ENCODE data around the gene LENEP. TPM values are rescaled to one million over a fixed set of nuclear protein-coding genes. Genes with fewer than 3 reads are reported as not detected.

Gene LENEP
- total RNA-seq, 1 donor from 2014 or later = not detected

DNA sequence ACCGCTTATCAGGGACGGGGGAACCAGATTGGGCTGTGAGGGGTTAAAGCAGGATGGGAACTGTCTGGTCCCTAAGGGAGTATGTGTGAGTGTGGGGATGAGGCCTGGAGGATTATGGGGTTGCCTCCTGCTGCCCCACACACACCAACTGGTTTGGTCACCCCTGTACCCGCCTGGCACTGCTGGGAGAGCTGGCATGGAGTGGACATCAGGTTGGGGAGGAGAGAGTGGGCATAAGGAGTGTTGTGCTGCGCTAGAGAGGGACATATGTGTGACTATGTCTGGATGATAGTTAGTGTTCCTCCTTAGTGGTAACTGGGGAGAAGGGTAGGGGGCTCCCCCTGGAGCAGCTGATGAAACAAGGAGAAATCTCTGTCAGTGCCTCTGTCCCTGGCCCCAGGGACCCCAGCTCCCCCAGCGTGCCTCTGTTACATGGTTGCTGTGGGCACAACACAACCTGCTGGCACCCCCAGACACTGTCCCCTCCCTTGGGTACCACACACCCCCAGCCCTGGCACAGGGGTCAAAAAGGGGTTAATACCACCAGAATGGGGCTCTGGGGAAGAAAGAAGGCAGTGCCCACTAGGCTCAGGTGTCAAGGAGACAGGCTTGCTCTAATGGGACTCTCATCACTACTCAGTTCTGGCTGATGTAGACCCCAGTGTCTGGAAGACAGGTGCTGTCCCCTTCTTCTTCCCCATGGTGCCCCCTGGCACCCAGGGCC lies 11.1 kb downstream of the LENEP start:
- Histone ChIP-seq H3K27me3 (ENCODE audit: insufficient read depth, low read length) (no peaks in the 10 kb centered on the region), H3K79me2 (ENCODE audit: insufficient read depth, low read length) (peaks cover 48% of the 10 kb centered on the region), H3K27ac (ENCODE audit: low read depth, low read length) (no peak overlapping the region), H3K4me1 (ENCODE audit: insufficient read depth, low read length) (peaks cover 28% of the 10 kb centered on the region), H3K9me3 (ENCODE audit: insufficient read depth, low read depth, low read length) (no peaks in the 10 kb centered on the region), H3K9ac (ENCODE audit: low read length) (peak overlapping the region; percentile 86), H2AFZ (ENCODE audit: low read depth, low read length) (peak overlapping the region; percentile 67), H3K4me2 (ENCODE audit: low read length) (peak overlapping the region; percentile 93), H3K4me3 (ENCODE audit: insufficient read depth, low read depth, low read length) (peak overlapping the region; percentile 81), H4K20me1 (ENCODE audit: insufficient read depth, low read length) (peaks cover 33% of the 10 kb centered on the region), H3K36me3 (ENCODE audit: insufficient read depth, low read length) (no peaks in the 10 kb centered on the region)
- Mint-ChIP-seq H3K4me3 (ENCODE audit: unreplicated experiment) (peak overlapping the region; percentile 97), H3K27ac (ENCODE audit: unreplicated experiment) (peak overlapping the region; percentile 95), H3K9me3 (ENCODE audit: unreplicated experiment) (no peaks in the 10 kb centered on the region), H3K27me3 (ENCODE audit: low read depth, unreplicated experiment) (no peaks in the 10 kb centered on the region), H3K4me1 (ENCODE audit: low read depth, unreplicated experiment) (peaks cover 13% of the 10 kb centered on the region), H3K36me3 (ENCODE audit: low read depth, unreplicated experiment) (peaks cover 3% of the 10 kb centered on the region)
- FAIRE-seq (no peak), DNase-seq (ENCODE audit: low read depth) (no peak)
- no peak for TF ChIP-seq EZH2 (IDR thresholded peaks at IDR 0.05; ENCODE audit: insufficient read depth, low read length)
- TF ChIP-seq, protein P1, sequence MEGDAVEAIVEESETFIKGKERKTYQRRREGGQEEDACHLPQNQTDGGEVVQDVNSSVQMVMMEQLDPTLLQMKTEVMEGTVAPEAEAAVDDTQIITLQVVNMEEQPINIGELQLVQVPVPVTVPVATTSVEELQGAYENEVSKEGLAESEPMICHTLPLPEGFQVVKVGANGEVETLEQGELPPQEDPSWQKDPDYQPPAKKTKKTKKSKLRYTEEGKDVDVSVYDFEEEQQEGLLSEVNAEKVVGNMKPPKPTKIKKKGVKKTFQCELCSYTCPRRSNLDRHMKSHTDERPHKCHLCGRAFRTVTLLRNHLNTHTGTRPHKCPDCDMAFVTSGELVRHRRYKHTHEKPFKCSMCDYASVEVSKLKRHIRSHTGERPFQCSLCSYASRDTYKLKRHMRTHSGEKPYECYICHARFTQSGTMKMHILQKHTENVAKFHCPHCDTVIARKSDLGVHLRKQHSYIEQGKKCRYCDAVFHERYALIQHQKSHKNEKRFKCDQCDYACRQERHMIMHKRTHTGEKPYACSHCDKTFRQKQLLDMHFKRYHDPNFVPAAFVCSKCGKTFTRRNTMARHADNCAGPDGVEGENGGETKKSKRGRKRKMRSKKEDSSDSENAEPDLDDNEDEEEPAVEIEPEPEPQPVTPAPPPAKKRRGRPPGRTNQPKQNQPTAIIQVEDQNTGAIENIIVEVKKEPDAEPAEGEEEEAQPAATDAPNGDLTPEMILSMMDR (IDR thresholded peaks at IDR 0.05; ENCODE audit: insufficient read depth, low read depth, low read length) = no peak

DNA sequence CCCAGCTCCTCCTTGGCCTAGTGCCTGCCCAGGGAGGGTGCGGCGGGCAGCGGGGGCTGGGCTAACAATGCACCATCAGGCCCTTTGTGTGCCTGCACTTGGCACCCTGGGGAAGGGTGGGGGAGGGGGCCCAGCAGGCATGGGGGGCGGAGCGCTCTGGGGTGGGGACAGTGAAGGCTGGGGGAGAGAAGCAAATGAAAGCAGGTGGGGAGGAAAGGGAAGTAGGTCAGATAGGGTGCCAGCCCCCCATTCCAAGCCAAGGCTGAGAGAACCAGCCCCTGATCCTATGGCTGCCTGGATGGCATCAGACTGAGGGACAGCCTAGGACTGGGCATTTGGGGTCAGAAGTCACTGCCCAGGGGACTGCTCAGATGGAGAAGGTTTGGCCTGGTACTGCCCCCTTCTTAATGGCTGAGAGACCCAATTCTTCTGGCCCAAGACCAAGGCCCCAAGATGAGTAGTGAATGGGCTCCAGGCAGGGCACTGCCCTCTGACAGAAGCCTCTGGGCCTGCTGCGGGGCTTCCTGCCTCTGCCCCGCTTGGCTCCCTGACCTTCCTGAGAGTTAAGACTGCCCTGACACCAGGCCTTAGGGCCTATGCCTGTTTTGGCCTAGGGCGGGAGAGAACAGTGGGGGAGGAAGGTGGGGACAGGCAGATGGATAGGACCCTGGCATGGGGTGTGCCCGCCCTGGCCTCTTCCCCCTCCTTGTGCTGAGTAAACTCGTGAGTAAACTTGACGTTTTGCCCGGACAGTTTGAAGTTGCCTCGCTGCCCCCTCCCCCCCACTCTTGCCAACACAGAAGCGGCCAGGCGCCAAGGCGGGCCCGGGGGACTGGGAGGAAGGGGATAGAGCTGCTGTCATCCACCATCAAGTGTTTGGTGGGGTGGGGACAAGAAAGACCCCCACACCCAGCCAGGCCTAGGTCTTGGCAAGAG lies 12.0 kb downstream of the LENEP start:
- Histone ChIP-seq H3K27ac (ENCODE audit: low read depth, low read length) (no peak overlapping the region), H3K4me3 (ENCODE audit: insufficient read depth, low read depth, low read length) (no peak overlapping the region), H2AFZ (ENCODE audit: low read depth, low read length) (no peak overlapping the region), H3K36me3 (ENCODE audit: insufficient read depth, low read length) (no peaks in the 10 kb centered on the region), H3K79me2 (ENCODE audit: insufficient read depth, low read length) (peaks cover 53% of the 10 kb centered on the region), H3K9me3 (ENCODE audit: insufficient read depth, low read depth, low read length) (no peaks in the 10 kb centered on the region), H3K4me2 (ENCODE audit: low read length) (peak overlapping the region; percentile 93), H3K9ac (ENCODE audit: low read length) (peak overlapping the region; percentile 86), H3K27me3 (ENCODE audit: insufficient read depth, low read length) (no peaks in the 10 kb centered on the region), H4K20me1 (ENCODE audit: insufficient read depth, low read length) (peaks cover 40% of the 10 kb centered on the region), H3K4me1 (ENCODE audit: insufficient read depth, low read length) (peaks cover 20% of the 10 kb centered on the region)
- Mint-ChIP-seq H3K27ac (ENCODE audit: unreplicated experiment) (peak overlapping the region; percentile 53), H3K4me1 (ENCODE audit: low read depth, unreplicated experiment) (peaks cover 10% of the 10 kb centered on the region), H3K4me3 (ENCODE audit: unreplicated experiment) (peak overlapping the region; percentile 57), H3K27me3 (ENCODE audit: low read depth, unreplicated experiment) (no peaks in the 10 kb centered on the region), H3K9me3 (ENCODE audit: unreplicated experiment) (no peaks in the 10 kb centered on the region), H3K36me3 (ENCODE audit: low read depth, unreplicated experiment) (peaks cover 6% of the 10 kb centered on the region)
- FAIRE-seq (no peak), DNase-seq (ENCODE audit: low read depth) (no peak)
- TF ChIP-seq, protein P1 (IDR thresholded peaks at IDR 0.05; ENCODE audit: insufficient read depth, low read depth, low read length) = no peak
- TF ChIP-seq EZH2 (IDR thresholded peaks at IDR 0.05; ENCODE audit: insufficient read depth, low read length) = no peak
